GM19467 (cell line): ENCODE results near the gene UBE2H.

Source experiments
- ATAC-seq: cut with Tn5 transposase; IDR thresholded peaks from one replicate; pipeline ENCODE4 v1.9.1; 2021; ENCODE audit warnings: mild to moderate bottlenecking, moderate library complexity; ENCODE audit not compliant: unreplicated experiment

Gene UBE2H

DNA sequence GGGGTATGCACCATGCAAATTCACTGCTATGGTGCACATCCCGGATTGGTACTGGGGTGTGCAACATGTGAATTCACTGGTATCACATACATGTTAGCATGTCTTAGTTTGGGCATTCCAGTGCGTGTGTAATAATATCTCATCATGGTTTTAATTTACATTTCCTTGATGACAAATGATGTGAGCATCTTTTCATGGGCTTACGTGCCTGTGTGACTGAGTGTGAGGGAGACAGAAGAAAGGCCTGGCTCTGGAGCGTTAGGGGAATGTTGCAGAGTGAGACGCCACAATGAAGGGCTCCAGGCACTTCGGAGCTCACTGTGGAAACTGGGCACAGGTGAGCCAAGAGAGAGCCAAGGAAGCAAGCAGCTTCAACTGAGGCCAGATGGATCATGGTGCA, 162.6 kb downstream of the UBE2H start:
- no peak for ATAC-seq

GRCh38 chr7:129789652-129790051, 163.1 kb downstream of the UBE2H start:
- no peak for ATAC-seq

DNA sequence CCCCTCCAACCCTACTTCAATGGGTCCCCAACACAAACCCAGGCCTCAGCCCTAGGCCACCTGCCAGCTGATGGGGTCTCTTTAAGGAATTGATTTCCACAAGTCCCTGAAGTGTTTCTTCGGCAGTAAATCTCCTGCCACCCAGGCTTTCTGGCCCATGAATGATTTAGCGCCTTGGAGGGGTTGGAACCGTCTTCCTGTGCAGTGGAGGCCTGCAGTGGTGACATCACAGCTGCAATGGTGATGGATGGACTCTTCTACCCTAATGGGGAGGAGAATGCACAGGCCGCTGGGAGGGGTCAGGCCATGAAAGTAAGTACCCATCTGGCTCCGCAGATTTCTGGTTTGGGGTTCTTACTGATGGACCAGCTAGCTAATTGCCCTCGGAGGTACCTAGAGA, 163.8 kb downstream of the UBE2H start:
- no peak for ATAC-seq

DNA sequence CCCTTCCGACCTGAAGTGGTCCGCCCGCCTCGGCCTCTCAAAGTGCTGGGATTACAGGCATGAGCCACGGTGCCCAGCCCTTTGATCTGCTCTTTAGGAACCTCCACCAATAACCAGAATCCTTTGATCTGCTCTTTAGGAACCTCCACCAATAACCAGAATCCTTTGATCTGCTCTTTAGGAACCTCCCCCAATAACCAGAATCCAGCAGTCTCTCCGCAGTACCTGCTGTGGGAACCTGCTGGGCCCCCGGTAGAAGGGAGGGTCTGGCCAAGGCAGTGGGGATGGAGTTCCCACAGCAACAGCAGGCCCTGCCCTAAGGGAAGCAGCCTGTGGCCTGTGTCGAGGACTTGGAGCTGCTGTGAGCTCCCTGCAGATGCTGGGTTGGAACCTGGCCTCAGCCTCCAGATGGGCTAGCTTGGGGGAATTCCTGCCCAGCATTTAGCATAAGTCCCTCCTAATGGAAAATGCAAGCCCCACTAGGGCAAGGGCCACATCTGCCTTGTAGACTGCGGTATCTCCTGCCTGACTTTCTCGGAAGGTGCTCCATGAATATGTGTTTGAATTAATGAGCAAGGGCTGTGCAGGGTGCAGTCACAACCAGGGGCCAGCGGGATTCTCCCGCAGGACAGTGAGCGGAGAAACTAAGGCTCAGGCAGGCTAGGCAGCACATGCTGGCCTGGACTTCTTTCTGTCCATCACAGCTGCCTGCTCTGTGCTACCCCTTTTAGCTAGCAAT, 165.8 kb downstream of the UBE2H start:
- ATAC-seq = no peak

DNA sequence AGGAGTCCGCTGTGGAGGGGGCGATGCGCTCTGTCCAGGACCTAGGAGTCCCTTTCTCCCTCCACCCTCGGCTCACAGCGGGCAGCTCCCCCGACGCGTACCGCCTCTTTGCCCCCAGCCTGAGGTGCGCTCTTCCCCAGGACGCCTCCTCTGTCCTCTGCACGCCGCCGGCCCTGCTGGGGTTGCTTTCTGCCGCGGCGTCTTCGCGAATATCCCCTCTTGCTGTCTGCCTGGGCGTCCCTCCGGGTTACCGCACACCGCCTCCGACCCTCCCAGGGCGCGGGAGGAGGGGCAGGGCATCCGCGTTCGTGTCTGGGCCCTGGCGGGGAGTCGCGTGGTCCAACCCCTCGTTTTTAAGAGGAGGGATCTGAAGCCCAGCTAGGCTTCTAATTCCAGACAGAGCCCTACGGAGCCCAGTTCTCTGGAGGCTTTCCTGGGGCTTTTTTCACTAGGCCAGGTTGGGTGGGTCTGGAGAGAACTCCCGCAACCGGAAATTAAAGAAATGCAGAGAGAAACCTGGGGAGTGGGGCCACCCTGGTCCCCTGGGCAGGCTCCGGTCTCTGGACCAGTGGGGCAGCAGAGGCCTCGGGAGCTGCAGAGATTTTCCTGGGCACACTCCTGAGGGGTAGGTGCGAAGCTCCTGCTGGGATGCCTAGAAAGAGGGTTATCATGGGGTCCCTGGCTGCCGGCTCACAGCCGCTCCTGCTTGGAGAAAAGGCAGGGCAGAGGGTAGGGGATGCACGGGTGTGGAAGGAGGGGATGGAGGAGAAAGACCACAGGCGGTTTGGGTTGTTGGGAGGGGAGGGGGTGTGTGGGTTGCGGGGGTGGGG, 166.9 kb downstream of the UBE2H start:
- ATAC-seq = no peak

DNA sequence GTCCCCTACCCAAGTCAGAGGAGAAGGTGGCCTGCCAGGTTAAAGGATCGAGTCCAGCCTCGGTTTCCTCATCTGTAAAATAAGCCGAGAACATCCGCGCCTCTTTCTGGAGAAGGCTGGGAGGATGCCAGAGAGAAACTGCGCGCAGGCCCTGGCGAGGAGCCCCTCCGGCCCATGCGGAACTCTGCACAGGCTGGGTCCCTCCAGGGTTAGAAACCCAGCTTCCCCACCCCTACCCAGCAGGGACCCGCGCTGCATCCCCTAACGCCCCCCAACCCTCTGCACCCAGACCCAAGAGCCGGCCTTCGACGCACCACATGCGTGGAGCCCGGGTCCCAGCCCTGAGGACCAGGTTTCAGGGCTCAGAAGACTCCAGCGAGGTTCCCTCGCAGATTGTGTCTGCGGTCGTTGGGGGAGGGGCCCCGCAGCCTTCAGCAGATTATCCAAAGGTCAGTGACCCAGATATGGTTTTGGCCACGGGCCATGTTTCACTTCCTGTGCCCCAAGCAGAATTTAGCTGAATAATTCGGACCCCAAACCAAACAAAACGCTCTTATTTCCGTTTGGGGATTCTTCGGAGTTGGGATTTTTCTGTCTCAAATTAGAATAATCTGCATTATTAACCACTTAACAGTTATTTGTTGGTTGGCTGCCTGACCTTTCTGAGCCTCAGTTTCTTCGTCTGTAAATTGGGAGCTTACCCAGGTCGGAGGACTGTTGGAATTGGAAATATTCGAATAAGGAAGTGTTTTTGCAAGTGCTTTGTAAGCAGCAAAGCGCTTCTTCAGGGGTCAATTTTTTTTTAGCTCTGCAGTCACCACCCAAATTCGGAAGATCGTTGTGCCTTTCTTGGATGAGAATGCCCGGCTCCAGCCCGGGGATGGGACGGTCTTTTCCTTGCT, 167.7 kb downstream of the UBE2H start:
- no peak for ATAC-seq

GRCh38 chr7:129784437-129784782, 168.3 kb downstream of the UBE2H start:
- ATAC-seq = no peak

DNA sequence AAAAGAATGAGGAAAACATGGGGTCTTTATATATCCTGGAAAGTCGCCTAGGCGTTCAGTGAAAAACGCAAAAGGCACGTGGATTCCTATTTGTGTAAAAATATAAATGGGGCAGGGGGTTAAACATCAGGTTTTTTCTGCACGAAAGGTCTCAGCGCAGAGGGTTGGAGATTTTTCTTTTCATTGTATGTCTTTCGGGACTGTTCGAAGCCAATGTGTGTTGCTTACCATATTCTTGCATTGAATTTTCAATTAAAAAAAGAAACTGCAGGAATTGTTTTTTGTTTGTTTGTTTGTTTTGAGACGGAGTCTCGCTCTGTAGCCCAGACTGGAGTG, 169.2 kb downstream of the UBE2H start:
- ATAC-seq = no peak

DNA sequence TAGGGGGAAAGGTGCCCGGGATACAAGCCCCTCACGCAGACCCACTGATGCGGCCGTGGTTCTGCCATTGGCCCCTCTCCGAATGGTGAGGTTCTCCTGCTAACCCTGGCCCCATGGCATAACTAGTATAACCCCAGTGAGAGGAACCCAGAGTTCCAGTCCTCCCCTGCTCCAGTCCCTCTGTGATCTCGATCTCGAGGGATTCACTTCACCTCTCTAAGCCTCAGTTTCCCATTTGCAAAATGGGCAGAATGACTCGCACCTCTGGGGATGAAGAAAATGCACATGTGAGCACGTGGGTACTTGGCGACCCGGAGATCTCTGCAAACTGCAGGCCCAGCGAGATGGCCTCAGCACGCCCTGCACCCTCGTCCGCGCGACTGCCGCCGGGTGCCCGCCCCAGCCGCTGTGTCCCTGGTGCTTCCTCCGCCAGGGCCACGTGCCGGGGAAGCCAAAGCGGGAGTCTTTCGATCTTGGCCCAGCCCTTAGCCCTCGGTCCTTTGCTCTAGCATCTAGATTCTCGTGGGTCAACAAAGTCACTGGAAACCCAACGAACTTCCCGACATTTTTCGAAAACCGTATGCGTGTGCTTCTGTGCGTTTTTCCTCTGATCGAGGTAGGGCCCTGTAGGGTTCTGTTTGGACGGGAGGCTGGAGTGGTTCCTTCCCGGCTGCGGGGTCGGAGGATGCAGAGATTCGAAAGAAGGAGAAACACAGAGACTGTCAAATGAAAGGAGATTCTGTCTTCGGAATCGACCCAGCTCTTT, 169.8 kb downstream of the UBE2H start:
- ATAC-seq = no peak

DNA sequence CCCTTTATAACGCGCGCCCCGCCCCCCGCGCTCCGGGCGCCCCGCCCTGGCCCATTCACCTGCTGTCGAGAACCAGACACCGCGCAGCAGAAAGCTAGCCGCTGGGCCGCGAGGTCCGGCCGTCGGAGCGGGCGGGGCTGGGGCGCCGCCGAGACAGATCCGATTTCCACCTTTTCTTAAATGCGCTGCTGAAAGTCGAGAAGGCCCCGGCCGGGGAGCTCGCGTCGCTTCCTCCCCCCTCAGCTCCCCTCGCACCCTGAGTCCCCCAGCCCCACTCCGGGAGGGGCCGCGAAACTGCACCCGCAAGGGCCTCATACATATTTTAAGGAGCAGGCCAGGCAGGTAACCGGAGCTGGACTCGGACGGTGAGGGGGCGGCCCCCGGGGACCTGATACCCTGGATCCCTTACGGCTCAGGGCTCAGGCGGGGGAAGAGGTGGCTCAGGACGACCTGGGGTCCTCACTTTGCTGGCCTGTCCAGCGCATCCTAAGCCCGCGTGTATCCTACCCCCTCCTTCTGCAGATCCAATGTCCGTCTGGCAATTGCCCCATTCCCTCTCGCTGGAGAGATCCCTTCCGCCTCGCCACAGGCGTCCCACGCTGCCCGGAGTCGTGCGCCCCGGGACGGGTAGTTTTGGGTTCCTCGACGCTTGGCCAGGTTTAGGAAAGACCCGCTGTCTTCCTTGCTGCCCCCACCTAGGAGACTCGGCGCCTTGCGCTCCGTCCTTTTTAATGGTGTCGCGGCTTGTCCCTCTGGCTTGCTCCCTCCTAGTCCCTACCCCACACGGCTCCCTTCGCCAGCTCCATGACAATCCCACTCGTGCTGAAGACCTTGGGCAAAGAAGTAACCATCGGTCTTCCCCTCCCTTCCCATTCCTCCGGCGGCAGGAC, 170.6 kb downstream of the UBE2H start:
- ATAC-seq = no peak

- no peak for ATAC-seq
Observed at GRCh38 chr7:129780974-129781927, 171.5 kb downstream of the UBE2H start.
